ENCODE data around the gene FAM120A.
A peak's percentile ranks its signal among the peaks of the same experiment; 100 is the strongest.

Gene FAM120A

DNA sequence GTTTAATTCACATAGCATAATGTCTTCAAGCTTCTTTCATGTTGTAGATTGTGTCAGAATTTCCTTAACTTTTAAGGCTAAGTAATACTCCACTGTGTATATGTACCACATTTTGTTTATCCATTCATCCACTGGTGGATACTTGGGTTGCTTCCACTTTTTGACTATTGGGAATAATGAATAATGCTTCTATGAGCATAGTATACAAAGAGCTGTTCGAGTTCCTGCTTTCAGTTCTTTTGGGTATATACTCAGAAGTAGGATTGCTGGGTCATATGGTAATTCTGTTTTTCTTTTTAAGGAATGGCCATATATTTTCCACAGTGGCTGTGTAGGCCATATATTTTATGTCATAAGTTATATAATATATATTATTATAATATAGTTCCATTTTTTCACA lies 5.5 kb downstream of the FAM120A start:
- no peak for DNase-seq (ENCODE audit: insufficient read length, low spot score)
- TF ChIP-seq POLR2A (IDR thresholded peaks at IDR 0.05; ENCODE audit: low read depth, low read length) (no peak), SPI1 (IDR thresholded peaks at IDR 0.05; ENCODE audit: low read depth, low read length) (no peak), TAF1 (IDR thresholded peaks at IDR 0.05; ENCODE audit: low read depth, low read length) (no peak), PAX5 (IDR thresholded peaks at IDR 0.05; ENCODE audit: insufficient read depth, low read length, severe bottlenecking) (no peak), POLR2AphosphoS5 (IDR thresholded peaks at IDR 0.05; ENCODE audit: low read depth, low read length) (no peak)
- FAIRE-seq, result no peak

GRCh38 chr9:93458712-93459111 lies 7.2 kb downstream of the FAM120A start:
- no peak for FAIRE-seq
- DNase-seq (ENCODE audit: insufficient read length, low spot score), result no peak
- TF ChIP-seq POLR2A (IDR thresholded peaks at IDR 0.05; ENCODE audit: low read depth, low read length), result no peak
- no peak for TF ChIP-seq SPI1 (IDR thresholded peaks at IDR 0.05; ENCODE audit: low read depth, low read length)
- TF ChIP-seq POLR2AphosphoS5 (IDR thresholded peaks at IDR 0.05; ENCODE audit: low read depth, low read length), result no peak
- TF ChIP-seq POU2F2 (IDR thresholded peaks at IDR 0.05; ENCODE audit: low read depth, low read length), result no peak
- TF ChIP-seq PAX5 (IDR thresholded peaks at IDR 0.05; ENCODE audit: insufficient read depth, low read length, severe bottlenecking), result no peak
- no peak for TF ChIP-seq TAF1 (IDR thresholded peaks at IDR 0.05; ENCODE audit: low read depth, low read length)

- no peak for FAIRE-seq
- TF ChIP-seq PAX5 (IDR thresholded peaks at IDR 0.05; ENCODE audit: insufficient read depth, low read length, severe bottlenecking) (no peak), TAF1 (IDR thresholded peaks at IDR 0.05; ENCODE audit: low read depth, low read length) (no peak), POLR2A (IDR thresholded peaks at IDR 0.05; ENCODE audit: low read depth, low read length) (no peak), SPI1 (IDR thresholded peaks at IDR 0.05; ENCODE audit: low read depth, low read length) (no peak)
- DNase-seq (ENCODE audit: insufficient read length, low spot score), result no peak
Measured at GRCh38 chr9:93459432-93459847, 8.0 kb downstream of the FAM120A start.

DNA sequence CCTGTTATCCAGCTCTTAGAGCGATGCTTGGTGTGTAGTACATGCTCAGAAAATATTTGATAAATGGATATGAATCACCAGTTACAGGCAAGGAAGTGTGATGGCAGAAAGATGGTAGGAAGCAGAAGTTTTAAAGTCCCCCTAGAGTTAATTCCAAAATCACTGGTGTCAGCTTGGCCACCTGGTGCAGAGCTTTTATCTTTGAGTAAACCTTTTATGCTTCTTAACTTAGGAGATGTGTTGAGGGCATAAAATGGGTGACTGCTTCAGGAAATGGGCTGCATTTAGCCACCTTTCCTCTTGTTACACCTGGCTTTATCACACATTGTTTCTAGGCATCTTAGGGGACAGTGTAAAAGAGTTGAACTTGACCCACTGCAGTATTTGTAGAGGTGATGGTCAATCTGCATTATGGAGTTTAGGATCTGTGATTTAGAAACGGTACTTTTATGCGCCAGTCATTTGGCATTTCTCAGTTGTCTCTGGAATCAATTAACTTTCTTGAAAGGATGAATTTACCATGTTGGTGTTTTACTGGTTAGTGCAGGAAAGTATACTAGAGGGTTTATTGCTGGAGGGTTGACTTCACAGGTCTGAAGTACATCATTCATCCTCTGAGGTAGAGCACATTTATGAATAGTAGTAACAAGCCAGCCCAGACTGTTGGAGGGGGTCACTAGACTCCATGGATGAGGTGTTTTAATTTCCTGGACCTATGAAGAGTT lies 9.4 kb downstream of the FAM120A start:
- FAIRE-seq (peak; percentile 66), DNase-seq (ENCODE audit: insufficient read length, low spot score) (no peak)
- no peak for TF ChIP-seq TAF1 (IDR thresholded peaks at IDR 0.05; ENCODE audit: low read depth, low read length)
- TF ChIP-seq PAX5 (IDR thresholded peaks at IDR 0.05; ENCODE audit: insufficient read depth, low read length, severe bottlenecking), result no peak
- TF ChIP-seq POLR2AphosphoS5 (IDR thresholded peaks at IDR 0.05; ENCODE audit: low read depth, low read length), result no peak
- TF ChIP-seq POLR2A (IDR thresholded peaks at IDR 0.05; ENCODE audit: low read depth, low read length), result no peak
- no peak for TF ChIP-seq SPI1 (IDR thresholded peaks at IDR 0.05; ENCODE audit: low read depth, low read length)
- no peak for TF ChIP-seq POU2F2 (IDR thresholded peaks at IDR 0.05; ENCODE audit: low read depth, low read length)

DNA sequence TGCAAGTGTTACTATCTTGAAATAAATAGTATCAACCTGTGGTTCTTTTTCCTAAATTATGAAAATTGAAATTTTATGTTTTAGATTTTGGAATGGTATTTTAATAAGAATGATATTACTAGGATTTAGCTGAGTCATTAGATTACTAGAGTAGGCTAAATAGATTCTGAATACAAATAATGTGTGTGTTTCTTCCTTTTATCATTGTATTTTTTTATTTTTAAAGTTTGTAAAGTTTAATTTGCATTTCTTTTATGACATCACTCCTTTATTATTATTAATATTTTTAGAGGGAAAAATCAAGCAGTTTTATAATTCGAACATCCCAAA lies 9.9 kb downstream of the FAM120A start:
- TF ChIP-seq POLR2A (IDR thresholded peaks at IDR 0.05; ENCODE audit: low read depth, low read length) (no peak), POLR2AphosphoS5 (IDR thresholded peaks at IDR 0.05; ENCODE audit: low read depth, low read length) (no peak), TAF1 (IDR thresholded peaks at IDR 0.05; ENCODE audit: low read depth, low read length) (no peak), POU2F2 (IDR thresholded peaks at IDR 0.05; ENCODE audit: low read depth, low read length) (no peak), PAX5 (IDR thresholded peaks at IDR 0.05; ENCODE audit: insufficient read depth, low read length, severe bottlenecking) (no peak), SPI1 (IDR thresholded peaks at IDR 0.05; ENCODE audit: low read depth, low read length) (no peak)
- DNase-seq (ENCODE audit: insufficient read length, low spot score) (no peak), FAIRE-seq (no peak)

DNA sequence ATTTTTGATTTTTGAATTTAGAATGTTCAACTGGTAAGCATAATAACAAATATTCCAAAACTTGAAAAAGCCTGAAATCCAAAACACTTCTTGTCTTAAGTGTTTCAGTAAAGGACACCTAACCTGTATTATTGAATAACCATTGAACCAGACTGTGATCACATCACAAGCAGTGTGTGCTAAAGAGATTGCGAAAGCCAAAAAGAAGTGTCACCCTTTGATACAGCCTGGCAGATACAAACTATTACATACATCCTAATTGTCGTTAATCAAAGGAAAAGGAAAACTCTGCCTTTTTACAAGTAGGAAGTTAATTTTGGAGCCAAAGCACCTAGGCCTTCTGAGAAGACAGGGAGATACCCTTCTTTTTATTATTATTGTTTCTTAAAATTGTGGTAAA lies 10.3 kb downstream of the FAM120A start:
- no peak for TF ChIP-seq TAF1 (IDR thresholded peaks at IDR 0.05; ENCODE audit: low read depth, low read length)
- TF ChIP-seq SPI1 (IDR thresholded peaks at IDR 0.05; ENCODE audit: low read depth, low read length), result no peak
- TF ChIP-seq POLR2A (IDR thresholded peaks at IDR 0.05; ENCODE audit: low read depth, low read length), result no peak
- no peak for TF ChIP-seq POLR2AphosphoS5 (IDR thresholded peaks at IDR 0.05; ENCODE audit: low read depth, low read length)
- TF ChIP-seq PAX5 (IDR thresholded peaks at IDR 0.05; ENCODE audit: insufficient read depth, low read length, severe bottlenecking), result no peak
- no peak for TF ChIP-seq POU2F2 (IDR thresholded peaks at IDR 0.05; ENCODE audit: low read depth, low read length)
- no peak for FAIRE-seq
- no peak for DNase-seq (ENCODE audit: insufficient read length, low spot score)

DNA sequence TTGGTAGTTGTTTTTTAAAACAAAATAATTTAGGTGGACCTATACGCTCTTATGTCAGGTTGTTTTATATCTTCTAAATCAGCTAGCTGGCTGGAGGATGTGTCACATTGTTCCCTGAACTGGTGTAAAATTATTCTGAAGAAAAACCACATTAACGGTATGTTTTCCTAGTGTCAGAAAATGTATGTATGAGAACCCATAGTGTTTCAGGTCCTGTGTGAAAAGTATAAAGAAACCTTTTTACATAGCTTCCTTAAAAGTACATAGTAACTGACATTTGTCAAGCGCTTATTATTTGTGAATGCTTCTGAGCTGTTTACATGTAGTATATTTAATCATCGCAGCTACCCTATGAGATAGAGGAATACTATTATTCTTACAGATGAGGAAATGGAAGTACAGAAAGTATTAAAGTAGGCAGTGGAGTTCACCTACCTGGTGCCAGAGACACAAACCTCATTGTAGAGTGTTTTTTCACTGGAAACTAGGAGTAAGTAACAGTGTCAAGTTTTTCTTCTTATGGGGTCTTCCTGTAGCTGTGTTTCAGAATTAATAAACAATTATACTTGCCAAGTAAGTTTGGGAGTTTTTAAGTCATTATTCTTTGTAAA lies 12.3 kb downstream of the FAM120A start:
- DNase-seq (ENCODE audit: insufficient read length, low spot score) (no peak), FAIRE-seq (peak; percentile 13)
- TF ChIP-seq SPI1 (IDR thresholded peaks at IDR 0.05; ENCODE audit: low read depth, low read length) (0 out of 2 replicates have a peak, but pooled peaks have one; percentile 8), POU2F2 (IDR thresholded peaks at IDR 0.05; ENCODE audit: low read depth, low read length) (no peak), PAX5 (IDR thresholded peaks at IDR 0.05; ENCODE audit: insufficient read depth, low read length, severe bottlenecking) (no peak), TAF1 (IDR thresholded peaks at IDR 0.05; ENCODE audit: low read depth, low read length) (no peak)

DNA sequence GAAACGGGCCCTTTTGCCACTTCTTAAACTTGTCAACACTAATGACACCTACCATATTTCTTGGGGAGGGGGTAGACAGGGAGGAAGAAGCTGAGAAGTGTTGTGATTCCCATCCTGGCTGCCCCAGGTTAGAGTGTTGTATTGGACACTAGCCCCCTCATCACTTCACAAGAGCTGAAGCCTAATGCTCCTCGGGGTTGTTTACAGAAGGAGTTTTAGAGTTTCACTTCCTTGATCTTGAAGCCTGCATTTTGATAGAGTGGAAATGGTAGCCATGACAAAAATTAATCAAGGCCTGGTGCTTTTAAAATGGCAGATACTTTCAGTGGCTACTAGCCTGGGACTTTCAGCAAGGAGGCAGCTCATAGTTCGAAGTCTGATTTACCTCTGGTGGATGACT lies 12.9 kb downstream of the FAM120A start:
- FAIRE-seq, result no peak
- TF ChIP-seq POLR2AphosphoS5 (IDR thresholded peaks at IDR 0.05; ENCODE audit: low read depth, low read length) (no peak), SPI1 (IDR thresholded peaks at IDR 0.05; ENCODE audit: low read depth, low read length) (peak; percentile 94)
- no peak for DNase-seq (ENCODE audit: insufficient read length, low spot score)

DNA sequence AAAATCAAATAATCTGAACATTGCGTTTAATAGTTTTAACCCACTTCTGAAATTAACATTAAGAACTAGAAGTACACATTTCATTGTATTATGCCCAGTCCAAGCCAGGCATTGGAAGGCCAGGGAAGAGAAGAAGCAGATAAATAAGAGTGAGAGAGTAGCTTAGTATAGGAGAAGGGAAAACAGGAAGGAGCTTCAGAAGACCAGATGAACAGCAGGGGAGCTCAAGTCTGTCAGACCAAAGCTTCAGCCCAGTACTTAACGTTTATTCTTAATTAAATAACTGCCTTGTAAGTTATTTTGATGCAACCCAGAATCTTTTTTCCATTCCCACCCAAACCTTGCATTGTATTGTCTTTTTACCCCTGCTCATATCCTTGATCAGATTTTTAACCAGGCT lies 13.4 kb downstream of the FAM120A start:
- DNase-seq (ENCODE audit: insufficient read length, low spot score) (no peak), FAIRE-seq (no peak)
- TF ChIP-seq POLR2A (IDR thresholded peaks at IDR 0.05; ENCODE audit: low read depth, low read length) (no peak), SPI1 (IDR thresholded peaks at IDR 0.05; ENCODE audit: low read depth, low read length) (no peak), PAX5 (IDR thresholded peaks at IDR 0.05; ENCODE audit: insufficient read depth, low read length, severe bottlenecking) (no peak)

- no peak for TF ChIP-seq POLR2AphosphoS5 (IDR thresholded peaks at IDR 0.05; ENCODE audit: low read depth, low read length)
- TF ChIP-seq POU2F2 (IDR thresholded peaks at IDR 0.05; ENCODE audit: low read depth, low read length), result no peak
- TF ChIP-seq PAX5 (IDR thresholded peaks at IDR 0.05; ENCODE audit: insufficient read depth, low read length, severe bottlenecking), result no peak
- TF ChIP-seq POLR2A (IDR thresholded peaks at IDR 0.05; ENCODE audit: low read depth, low read length), result no peak
- no peak for TF ChIP-seq SPI1 (IDR thresholded peaks at IDR 0.05; ENCODE audit: low read depth, low read length)
- TF ChIP-seq TAF1 (IDR thresholded peaks at IDR 0.05; ENCODE audit: low read depth, low read length), result no peak
- no peak for DNase-seq (ENCODE audit: insufficient read length, low spot score)
- FAIRE-seq, result no peak
Measured at GRCh38 chr9:93465855-93466254, 14.4 kb downstream of the FAM120A start.

Data from GM12891 (cell line).